GM21825 (cell line): Measurements from ENCODE around the gene COG3.
"Not testable (repeated sequence)": the region's sequence is repeated elsewhere in the genome, so short reads cannot be mapped to it uniquely, and the experiment has no call there.

Experiments
- ATAC-seq: cut with Tn5 transposase; IDR thresholded peaks from one replicate; pipeline ENCODE4 v1.9.1; 2021; ENCODE audit warnings: mild to moderate bottlenecking, moderate library complexity; ENCODE audit not compliant: unreplicated experiment

Gene COG3, protein sequence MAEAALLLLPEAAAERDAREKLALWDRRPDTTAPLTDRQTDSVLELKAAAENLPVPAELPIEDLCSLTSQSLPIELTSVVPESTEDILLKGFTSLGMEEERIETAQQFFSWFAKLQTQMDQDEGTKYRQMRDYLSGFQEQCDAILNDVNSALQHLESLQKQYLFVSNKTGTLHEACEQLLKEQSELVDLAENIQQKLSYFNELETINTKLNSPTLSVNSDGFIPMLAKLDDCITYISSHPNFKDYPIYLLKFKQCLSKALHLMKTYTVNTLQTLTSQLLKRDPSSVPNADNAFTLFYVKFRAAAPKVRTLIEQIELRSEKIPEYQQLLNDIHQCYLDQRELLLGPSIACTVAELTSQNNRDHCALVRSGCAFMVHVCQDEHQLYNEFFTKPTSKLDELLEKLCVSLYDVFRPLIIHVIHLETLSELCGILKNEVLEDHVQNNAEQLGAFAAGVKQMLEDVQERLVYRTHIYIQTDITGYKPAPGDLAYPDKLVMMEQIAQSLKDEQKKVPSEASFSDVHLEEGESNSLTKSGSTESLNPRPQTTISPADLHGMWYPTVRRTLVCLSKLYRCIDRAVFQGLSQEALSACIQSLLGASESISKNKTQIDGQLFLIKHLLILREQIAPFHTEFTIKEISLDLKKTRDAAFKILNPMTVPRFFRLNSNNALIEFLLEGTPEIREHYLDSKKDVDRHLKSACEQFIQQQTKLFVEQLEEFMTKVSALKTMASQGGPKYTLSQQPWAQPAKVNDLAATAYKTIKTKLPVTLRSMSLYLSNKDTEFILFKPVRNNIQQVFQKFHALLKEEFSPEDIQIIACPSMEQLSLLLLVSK

DNA sequence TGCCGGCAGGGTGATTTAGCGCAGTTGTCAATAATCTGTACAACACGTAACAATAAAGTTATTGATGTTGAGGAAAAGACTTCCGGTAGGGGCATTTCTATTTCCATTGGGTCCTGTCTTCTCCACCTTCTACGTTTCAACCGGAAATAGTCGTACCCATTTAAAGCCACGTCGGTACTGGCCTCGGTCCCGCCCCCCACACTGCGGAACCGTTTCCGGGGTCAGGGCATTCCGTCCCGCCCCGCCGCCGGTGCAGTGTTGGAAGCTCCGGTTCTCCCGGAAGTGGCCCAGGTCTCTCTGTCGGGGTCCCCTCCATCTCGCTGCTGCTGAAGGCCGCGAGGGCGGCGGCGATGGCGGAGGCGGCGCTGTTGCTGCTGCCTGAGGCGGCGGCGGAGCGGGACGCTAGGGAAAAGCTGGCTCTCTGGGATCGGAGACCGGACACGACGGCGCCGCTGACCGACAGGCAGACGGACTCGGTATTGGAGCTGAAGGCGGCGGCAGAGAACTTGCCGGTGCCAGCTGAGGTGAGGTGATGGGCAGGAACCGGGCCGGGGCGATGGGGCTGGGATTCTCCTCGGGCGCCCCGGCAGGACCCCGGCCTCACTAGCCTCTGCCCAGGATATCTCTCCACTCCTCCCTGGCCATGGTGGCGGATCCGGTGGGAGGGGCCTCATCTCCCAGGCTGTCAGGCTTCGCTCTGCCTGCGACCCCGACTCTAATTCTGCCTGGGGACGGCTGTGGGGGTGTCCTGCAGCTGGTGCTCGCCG, at the start of gene COG3:
TSS of gene COG3 (plus strand) at position 253 of the 767 bp plus-strand sequence. CDS start at position 351, 98 bp downstream.
- ATAC-seq, result peak; percentile 92

DNA sequence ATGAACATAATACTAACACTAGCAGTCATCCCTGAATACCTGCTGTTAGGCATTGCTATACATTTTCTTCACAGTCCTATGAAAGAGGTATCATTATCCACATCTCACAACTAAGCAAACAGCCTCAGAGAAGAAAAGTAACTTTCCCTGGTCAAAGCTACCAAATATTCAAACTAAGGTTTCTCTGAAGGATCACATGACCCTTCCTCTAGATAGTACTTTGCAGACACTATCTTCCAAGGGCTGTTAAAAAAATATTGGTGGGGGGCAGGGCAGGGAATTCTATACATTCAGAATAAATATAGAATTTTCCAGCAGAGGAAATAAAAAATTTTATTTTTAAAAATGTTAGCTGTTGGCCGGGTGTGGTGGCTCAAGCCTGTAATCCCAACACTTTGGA, 49.6 kb upstream of the COG3 start:
- ATAC-seq, result no peak

DNA sequence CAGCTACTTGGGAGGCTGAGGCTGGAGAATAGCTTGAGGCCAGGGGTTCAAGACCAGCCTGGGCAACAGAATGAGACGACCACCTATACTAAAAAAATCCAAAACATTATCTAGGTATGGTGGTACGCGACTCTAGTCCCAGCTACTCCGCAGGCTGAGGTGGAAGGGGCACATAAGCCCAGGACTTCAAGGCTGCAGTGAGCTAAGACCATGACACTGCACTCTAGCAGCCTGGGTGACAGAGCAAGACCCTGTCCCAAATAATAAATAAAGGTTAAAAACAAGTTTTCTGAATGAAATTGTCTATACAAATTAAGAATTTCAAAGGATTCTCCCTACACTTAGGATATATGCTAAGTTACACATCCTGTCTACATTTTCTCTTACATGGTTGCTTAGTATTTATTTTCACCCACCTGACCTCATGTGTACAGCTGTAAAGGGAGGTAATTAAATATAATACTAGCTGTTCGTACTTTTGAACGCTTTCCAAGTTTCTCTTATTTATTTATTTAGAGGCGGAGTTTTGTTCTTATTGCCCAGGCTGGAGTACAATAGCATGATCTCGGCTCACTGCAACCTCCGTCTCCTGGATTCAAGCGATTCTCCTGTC, 48.1 kb upstream of the COG3 start:
- no peak for ATAC-seq

DNA sequence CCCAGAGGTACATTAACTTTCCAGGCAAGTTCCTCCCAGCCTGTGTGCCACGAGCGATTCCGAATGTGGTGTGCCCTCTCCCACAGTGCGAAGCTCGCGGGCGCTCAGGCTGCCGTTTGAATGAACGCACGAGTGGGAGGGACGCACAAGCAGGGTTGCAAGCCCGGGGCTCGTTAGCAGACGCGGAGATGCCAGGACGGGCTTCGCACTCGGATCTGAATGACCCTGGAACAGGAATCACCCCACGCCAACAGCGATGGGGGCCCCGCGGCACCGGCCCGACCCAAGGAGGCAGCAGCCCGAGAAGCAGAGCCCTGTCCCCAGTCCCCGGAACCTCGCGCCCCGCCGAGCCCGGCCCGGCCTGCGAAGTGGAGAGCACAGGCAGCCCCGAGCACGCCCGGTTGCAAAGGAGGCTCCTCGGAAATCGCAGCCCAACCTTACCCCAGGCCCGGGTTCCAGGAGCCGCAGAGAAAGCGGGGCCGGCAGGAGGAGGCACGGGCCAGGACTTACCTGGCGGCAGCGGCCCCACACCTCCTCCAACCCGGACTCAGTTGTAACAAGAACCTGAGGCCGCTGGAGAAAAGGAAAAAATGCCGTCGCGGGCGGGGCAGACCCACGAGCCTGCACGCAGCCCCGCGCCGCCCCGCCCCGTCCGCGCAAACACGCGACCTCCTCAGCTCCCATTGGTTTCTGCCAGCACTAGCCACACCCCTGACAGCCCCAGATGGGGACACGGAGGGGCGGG, 46.8 kb upstream of the COG3 start, which contains the start of gene SLC25A30:
TSS of gene SLC25A30 (minus strand) at position 584 of the 745 bp plus-strand sequence. CDS start 6,948 bp downstream, outside the sequence.
- ATAC-seq, result peak; percentile 86

DNA sequence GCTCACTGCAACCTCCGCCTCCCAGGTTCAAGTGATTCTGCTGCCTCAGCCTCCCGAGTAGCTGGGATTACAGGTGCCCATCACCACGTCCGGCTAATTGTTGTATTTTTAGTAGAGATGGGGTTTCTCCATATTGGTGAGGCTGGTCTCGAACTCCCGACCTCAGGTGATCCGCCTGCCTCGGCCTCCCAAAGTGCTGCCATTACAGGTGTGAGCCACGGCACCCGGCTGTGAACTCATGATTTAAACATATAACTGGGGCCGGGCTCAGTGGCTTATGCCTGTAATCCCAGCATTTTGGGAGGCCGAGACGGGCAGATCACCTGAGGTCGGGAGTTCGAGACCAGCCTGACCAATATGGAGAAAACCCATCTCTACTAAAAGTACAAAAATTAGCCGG, 45.4 kb upstream of the COG3 start:
- ATAC-seq, result not testable (repeated sequence)

DNA sequence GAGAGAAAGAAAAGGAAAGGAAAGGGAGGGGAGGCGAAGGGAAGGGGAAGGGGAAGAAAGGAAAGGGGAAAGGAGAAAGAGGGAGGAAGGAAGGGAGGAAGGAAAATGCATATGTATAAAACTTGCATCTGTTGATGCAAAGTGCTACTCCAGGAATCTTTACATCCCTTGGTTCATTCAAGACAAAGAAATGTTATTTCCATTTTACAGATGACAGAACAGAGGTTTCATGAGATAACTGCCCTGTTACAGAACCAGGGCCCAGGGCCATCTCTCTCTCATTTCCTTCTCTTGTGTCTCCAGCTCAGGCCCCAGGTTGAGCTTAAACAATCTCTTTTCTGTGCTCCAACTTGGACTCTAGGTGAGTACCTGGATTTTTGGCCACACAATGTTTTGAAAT, 44.8 kb upstream of the COG3 start:
- no peak for ATAC-seq

DNA sequence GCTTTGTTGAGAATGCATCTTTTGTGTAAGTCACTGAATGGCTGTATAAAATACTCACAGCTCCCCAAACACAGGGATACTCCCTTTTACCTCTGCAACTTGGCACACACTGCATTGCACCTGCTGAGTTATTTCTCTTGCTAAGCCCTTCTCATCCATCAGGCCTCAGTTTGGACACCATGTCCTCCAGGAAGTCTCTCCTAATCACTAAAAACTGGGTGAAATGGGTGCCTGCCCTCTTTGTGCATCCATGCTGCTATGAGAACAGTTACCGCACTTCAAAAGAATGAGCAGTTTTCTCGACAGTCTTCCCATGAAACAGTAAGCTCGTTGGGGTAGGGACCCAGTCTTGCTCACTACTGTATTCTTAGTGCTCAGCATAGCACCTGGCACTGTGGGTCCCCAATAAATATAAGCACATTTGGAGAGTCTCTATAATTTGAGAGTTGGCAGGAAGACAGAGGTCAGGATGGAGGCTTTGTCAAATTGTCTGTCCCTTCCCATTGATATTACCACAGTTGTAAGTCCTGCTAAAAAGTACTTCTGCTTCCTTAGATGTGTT, 41.9 kb upstream of the COG3 start:
- no peak for ATAC-seq

DNA sequence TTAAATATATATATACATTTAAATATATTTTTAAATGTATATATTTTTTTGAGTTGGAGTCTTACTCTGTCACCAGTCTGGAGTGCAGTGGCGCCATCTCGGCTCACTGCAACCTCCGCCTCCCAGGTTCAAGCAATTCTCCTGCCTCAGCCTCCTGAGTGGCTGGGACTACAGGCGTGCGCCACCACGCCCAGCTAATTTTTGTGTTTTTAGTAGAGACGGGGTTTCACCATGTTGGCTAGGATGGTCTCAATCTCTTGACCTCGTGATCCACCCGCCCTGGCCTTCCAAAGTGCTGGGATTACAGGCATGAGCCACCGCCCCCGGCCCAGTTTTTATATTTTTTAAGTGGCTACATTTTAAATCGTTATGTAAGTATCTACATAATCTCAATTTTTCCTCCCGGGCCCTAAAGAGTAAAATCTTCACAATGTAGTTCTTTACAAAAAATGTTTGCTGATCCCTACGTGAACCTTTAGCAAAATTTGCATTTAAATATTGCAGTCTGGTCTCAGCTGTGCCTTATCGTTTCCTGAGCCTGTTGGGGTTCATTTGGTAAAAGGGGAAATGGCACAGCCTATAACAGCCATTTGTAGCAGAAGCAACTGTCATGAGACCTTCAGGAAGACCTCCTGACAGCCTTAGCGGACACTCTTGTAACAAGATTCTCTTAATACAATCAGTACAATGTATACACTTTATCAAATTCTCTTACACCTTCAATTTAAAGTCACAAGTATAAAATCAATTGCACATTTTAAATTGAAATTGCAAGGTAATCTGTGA, 38.5 kb upstream of the COG3 start:
- not testable (repeated sequence) for ATAC-seq

DNA sequence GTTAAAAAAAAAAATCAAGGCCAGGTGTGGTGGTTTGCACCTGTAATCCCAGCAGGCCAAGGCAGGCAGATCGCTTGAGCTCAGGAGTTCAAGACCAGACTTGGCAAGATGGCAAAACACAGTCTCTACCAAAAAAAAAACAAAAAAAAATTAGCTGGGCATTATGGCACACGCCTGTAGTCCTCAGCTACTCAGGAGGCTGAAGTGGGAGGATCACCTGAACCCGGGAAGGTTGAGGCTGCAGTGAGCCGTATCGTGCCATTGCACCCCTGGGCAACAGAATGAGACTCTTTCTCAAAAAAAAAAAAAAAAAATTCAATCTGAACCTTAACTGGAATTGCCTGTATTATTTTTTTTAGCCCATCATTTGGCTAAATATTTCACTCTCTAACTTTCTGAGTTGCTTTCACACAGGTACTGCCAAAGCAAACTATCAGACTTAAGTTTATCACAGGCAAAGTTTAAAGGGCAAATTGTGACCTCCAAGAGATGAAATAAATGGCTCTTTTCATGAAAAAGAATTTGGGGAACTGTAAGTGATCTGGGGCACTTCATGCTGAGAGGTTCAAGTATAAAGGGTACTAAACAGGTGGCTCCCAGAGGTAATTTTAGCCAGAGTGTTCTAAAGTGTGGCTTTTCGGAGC, 31.9 kb upstream of the COG3 start:
- ATAC-seq, result no peak

DNA sequence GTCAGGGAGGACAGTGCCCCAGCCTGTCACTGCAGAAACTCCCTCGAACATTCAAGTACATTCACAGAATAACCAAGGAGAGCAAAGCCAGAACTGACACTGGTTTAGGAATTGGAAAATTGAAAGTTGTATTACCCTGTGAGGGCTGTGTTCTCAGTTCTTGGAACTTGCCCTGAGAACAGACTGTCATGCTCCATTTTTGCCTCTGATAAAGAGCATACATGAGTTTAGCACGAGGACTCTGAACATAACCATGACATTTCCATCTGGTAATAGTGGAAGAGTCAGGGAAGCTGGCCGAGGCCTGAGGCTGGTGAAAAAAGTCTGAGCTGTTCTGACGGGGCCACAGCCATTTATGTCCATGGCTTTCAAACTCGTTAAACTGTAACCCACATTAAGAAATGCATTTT, 31.4 kb upstream of the COG3 start:
- no peak for ATAC-seq

DNA sequence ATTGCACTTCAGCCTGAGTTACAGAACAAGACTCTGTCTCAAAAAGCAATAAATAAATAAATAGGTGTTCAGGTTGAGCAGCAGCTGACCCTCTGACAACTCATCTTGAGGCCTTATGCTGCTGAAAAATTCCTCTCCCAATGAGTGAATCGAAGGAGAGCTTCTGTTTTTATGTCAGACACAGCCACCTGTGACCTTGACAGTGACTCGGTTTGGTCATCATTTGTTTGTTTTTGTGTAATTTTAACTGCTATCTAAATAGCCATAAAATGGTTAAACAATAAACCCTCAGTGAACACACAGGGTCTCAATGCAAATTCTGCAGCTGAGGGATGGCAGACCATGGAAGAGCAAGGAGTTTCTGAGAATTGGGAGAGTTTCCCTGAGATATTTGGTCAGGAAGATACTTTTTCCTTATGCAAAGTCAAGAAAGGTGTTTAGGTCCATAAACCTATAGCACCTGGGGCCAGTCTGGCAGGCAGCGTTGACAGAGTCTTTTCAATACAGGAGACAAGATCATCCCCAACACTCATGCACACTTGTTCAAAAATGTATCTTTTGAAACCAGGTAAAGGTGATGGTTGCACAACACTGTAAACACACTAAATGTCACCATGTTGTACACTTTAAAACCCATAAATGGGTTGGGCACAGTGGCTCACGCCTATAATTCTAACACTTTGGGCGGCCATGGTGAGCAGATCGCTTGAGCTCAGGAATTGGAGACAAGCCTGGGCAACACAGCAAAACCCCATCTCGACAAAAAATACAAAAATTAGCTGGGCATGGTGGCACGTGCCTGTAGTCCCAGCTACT, 30.0 kb upstream of the COG3 start:
- no peak for ATAC-seq

DNA sequence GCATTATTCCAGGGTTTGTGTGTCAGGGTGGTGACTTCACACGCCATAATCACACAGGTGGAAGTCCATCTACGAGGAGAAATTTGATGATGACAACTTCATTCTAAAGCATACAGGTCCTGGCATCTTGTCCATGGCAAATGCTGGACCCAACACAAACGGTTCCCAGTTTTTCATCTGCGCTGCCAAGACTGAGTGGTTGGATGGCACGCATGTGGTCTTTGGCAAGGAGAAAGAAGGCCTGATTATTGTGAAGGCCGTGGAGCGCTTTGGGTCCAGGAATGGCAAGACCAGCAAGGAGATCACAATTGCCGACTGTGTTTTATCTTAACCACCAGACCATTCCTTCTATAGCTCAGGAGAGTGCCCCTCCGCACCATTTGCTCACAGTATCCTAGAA, 28.4 kb upstream of the COG3 start:
- ATAC-seq, result no peak

DNA sequence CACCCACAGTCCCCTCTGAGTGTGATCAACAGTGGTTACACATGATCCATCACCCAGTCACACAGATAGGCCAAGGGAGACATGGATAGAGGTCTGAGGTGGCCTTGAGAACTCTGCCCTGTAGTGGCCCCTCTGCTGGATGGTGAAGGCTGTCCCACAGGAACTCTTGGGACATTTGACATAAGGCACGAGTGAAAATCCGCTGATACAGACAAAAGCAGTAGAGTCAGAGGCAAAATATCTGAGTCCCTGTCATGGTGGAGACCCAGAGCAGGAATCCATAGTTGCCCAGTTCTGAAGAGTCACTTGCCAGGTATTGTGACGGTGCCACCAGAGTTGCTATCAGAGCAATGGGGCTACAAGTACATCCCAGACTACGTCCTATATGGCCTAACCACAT, 27.8 kb upstream of the COG3 start:
- no peak for ATAC-seq

DNA sequence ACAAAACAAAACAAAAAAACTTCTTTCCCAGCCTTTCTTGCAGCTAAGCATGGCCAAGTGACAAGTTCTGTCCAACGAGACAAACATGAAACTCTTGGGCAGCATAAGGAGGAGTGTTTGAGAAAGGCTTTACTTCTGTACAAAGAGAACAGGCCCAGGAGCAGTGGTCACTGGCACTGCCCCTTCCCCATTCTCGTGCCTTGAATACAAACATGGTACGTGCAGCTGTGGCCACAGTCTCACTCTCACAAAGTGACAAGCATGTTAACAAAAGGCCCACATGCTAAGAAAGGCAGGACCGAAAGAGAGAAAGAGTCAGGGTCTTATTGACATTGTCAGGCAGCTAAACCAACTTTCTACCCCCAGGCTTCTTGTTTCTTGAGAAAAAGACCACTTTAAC, 26.8 kb upstream of the COG3 start:
- no peak for ATAC-seq

DNA sequence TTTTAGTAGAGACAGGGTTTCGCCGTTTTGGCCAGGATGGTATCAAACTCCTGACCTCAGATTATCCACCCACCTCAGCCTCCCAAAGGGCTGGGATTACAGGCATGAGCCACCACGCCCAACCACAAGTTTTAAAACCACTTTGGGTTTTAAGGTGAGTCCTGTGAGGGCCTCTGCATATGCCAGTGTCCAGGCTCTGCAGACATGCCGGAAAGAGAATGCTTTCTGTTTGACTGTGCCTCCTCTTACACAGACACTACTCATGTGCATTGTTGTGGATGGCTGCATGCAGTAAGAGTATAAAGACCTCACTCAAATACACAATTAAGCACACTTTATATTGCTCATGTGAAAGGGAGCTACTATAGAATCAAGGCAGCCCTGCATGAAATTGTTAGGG, 25.7 kb upstream of the COG3 start:
- no peak for ATAC-seq

DNA sequence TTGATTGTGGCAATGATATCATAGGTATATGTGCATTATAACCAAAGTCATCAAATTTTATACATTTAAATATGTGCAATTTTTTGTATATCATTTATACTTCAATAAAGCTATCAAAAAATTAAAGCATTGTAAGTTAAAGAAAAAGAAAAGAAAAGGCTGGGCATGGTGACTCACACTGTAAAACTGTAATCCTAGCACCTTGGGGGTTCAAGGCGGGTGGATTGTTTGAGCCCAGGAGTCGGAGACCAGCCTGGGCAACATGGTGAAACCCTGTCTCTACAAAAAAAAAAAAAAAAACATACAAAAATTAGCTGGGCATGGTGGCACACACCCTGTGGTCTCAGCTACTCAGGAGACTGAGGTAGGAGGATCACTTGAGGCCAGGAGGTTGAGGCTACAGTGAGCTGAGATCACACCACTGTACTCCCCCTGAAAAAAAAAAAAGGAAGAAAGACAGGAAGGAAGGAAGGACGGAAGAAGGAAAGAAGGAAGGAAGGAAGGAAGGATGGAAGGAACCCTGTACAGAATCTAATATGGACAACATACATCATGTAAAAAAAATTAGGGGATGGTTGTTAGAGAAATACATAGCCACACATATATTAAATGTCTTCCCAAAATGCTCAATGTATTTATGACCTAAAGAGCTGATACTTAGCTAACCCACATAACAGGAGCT, 24.8 kb upstream of the COG3 start:
- ATAC-seq, result no peak

DNA sequence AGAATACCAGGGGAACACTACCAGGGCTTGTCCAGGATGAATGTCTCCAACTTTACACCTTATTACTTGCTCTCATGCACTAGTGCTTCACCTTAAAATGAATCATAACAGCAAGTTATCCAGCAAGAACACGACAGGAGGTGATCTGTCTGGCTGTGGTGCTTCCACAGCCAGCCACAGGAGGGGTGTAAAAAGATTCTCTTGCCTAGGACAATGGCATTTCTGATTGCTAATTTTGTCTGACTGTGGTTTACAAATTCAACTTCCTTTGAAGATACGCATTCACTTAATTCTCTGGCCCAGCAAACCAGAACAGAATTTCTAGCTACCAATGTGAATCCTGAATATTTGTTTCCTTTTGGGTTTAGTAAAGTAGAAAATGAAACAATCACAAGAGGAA, 23.1 kb upstream of the COG3 start:
- ATAC-seq, result peak; percentile 64
